Esophagus squamous epithelium (tissue), 5 donors: ENCODE data around the gene KCNMB1. TPM values are rescaled to one million over a fixed set of nuclear protein-coding genes. Genes with fewer than 3 reads are reported as not detected.
A peak's percentile ranks its signal among the peaks of the same experiment; 100 is the strongest.

Source experiments
- DNase-seq: peaks from one replicate; lab custom pipeline; 2025; lab: John Stamatoyannopoulos, UW
- H3K27ac ChIP-seq, 4 donors: fragments of 200-600 bp; sonication (generic); one replicate each; pipeline ENCODE4 v1.5.1; 2016 to 2019; ENCODE audit warnings: mild to moderate bottlenecking in 1 of 4
- H3K27me3 ChIP-seq, 4 donors: fragments of 200-600 bp; sonication (generic); 1 replicate in 3 of 4; 2 replicates in 1 of 4; pipeline versions ENCODE4 v1.5.1 to v1.6.0; 2017 to 2021; ENCODE audit warnings: antibody characterized with exemption in 1 of 4
- H3K36me3 ChIP-seq, 3 donors: fragments of 200-600 bp; sonication (generic); one replicate each; pipeline ENCODE4 v1.5.1; 2016 to 2019
- H3K4me1 ChIP-seq, 3 donors: fragments of 200-600 bp; sonication (generic); one replicate each; pipeline ENCODE4 v1.5.1; 2017 to 2019
- H3K4me3 ChIP-seq, 4 donors: fragments of 200-600 bp; sonication (generic); 1 replicate in 3 of 4; 2 replicates in 1 of 4; pipeline ENCODE4 v1.5.1; 2016 to 2019; ENCODE audit warnings: mild to moderate bottlenecking in 2 of 4, moderate library complexity in 1 of 4
- H3K9me3 ChIP-seq, 3 donors: fragments of 200-600 bp; sonication (generic); one replicate each; pipeline ENCODE4 v1.5.1; 2016 to 2019
- POLR2A ChIP-seq, 4 donors: fragments of 450-650 bp; IDR thresholded peaks; one replicate each; pipeline ENCODE4 v1.6.1; 2017; ENCODE audit warnings: antibody characterized with exemption in 4 of 4, mild to moderate bottlenecking in 4 of 4, moderate library complexity in 3 of 4
- WGBS, 2 donors: methylation state at CpG; one replicate each; pipeline ENCODE4 v1.1.5; 2018; 5-methylcytosine and 5-hydroxymethylcytosine counted together
- intact Hi-C: fragments of 100-400 bp; cut with DNase I; formaldehyde crosslinking; loops from one replicate; pipeline ENCODE4 v1.15.0; 2022
- total RNA-seq, 4 donors: library from RNA; depleted of rRNA; stranded (reverse); fragments of >200 nt; gene quantifications; one replicate each; pipeline ENCODE4 v1.1.0, GENCODE V29; 2016
- TF ChIP-seq, protein P1 (sequence below), 6 experiments: fragments of 450-650 bp in 4 of 6; fragments of 200-600 bp in 2 of 6; sonication (generic) in 2 of 6; IDR thresholded peaks; one replicate each; pipeline ENCODE4 v1.5.1; 2016 to 2019; ENCODE audit warnings: antibody characterized with exemption in 6 of 6, mild to moderate bottlenecking in 4 of 6, moderate library complexity in 4 of 6
- donor health status: DM: yes; HTN: yes; CAD: no.

Gene KCNMB1
- total RNA-seq, 4 donors from 2014 or later, result 0.38 to 9.3 (median 2.4) TPM

- TF ChIP-seq, protein P1, sequence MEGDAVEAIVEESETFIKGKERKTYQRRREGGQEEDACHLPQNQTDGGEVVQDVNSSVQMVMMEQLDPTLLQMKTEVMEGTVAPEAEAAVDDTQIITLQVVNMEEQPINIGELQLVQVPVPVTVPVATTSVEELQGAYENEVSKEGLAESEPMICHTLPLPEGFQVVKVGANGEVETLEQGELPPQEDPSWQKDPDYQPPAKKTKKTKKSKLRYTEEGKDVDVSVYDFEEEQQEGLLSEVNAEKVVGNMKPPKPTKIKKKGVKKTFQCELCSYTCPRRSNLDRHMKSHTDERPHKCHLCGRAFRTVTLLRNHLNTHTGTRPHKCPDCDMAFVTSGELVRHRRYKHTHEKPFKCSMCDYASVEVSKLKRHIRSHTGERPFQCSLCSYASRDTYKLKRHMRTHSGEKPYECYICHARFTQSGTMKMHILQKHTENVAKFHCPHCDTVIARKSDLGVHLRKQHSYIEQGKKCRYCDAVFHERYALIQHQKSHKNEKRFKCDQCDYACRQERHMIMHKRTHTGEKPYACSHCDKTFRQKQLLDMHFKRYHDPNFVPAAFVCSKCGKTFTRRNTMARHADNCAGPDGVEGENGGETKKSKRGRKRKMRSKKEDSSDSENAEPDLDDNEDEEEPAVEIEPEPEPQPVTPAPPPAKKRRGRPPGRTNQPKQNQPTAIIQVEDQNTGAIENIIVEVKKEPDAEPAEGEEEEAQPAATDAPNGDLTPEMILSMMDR (IDR thresholded peaks at IDR 0.05), result no peak
- TF ChIP-seq POLR2A (IDR thresholded peaks at IDR 0.05), result no peak
- Histone ChIP-seq H3K4me1 (peaks cover 0 to 12% (median 0%) of the 10 kb centered on the region in 3 donors), H3K27ac (no peak overlapping the region), H3K9me3 (no peaks in the 10 kb centered on the region), H3K27me3 (no peaks in the 10 kb centered on the region), H3K36me3 (no peaks in the 10 kb centered on the region), H3K4me3 (no peak overlapping the region)
- WGBS, 2 donors, result 66% methylated on average over 5 of the region's 5 CpGs
- DNase-seq, result no peak
- intact Hi-C loops, result no loop called here
Observed at GRCh38 chr5:170365831-170366230, 23.3 kb downstream of the KCNMB1 start.

GRCh38 chr5:170365011-170365410 lies 24.2 kb downstream of the KCNMB1 start:
- Histone ChIP-seq H3K27ac (no peak overlapping the region), H3K9me3 (no peaks in the 10 kb centered on the region), H3K27me3 (no peaks in the 10 kb centered on the region), H3K4me3 (no peak overlapping the region), H3K36me3 (no peaks in the 10 kb centered on the region), H3K4me1 (peaks cover 0 to 15% (median 0%) of the 10 kb centered on the region in 3 donors)
- WGBS, 2 donors, result 85 to 87% methylated on average over 6 to 8 of the region's 8 CpGs
- DNase-seq, result no peak
- intact Hi-C loops, result no loop called here
- no peak for TF ChIP-seq POLR2A (IDR thresholded peaks at IDR 0.05)
- TF ChIP-seq, protein P1 (IDR thresholded peaks at IDR 0.05), result no peak

DNA sequence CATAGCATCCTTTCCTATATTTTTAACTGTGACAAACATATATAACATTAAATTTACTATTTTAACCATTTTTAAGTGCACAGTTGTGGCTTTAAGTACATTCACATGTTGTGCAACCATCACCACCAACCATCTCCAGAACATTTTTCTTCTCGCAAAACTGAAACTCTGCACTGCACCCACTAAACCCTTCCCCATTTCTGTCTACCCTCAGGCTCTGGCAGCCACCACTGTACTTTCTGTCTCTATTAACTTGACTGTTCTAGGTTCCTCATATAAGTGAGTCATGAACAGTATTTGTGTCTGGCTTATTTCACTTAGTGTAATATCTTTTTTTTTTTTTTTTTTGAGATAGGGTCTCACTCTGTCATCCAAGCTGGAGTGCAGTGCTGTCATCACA lies 25.5 kb downstream of the KCNMB1 start:
- 63 to 71% methylated on average over 1 of the region's 1 CpG for WGBS, 2 donors
- Histone ChIP-seq H3K27me3 (no peaks in the 10 kb centered on the region), H3K9me3 (no peaks in the 10 kb centered on the region), H3K4me1 (peaks cover 0 to 15% (median 0%) of the 10 kb centered on the region in 3 donors), H3K27ac (peak overlapping the region in 1 of 4 donors; percentile 59), H3K4me3 (no peak overlapping the region), H3K36me3 (no peaks in the 10 kb centered on the region)
- no peak for DNase-seq
- intact Hi-C loops, result no loop called here
- TF ChIP-seq POLR2A (IDR thresholded peaks at IDR 0.05), result no peak
- TF ChIP-seq, protein P1 (IDR thresholded peaks at IDR 0.05), result no peak

GRCh38 chr5:170362656-170363055 lies 26.5 kb downstream of the KCNMB1 start:
- Histone ChIP-seq H3K4me1 (peaks cover 0 to 16% (median 0%) of the 10 kb centered on the region in 3 donors), H3K27me3 (no peaks in the 10 kb centered on the region), H3K9me3 (no peaks in the 10 kb centered on the region), H3K36me3 (no peaks in the 10 kb centered on the region), H3K27ac (peak overlapping the region in 2 of 4 donors; percentile 59 to 61), H3K4me3 (no peak overlapping the region)
- DNase-seq, result no peak
- WGBS, 2 donors, result 78 to 84% methylated on average over 3 to 4 of the region's 6 CpGs
- intact Hi-C loops, result no loop called here
- TF ChIP-seq, protein P1 (IDR thresholded peaks at IDR 0.05), result no peak

GRCh38 chr5:170362102-170362501 lies 27.1 kb downstream of the KCNMB1 start:
- no peaks in the 10 kb centered on the region for H3K27me3 ChIP-seq
- DNase-seq, result no peak
- H3K4me1 ChIP-seq, result peaks cover 0 to 20% (median 0%) of the 10 kb centered on the region in 3 donors
- no peaks in the 10 kb centered on the region for H3K36me3 ChIP-seq
- H3K9me3 ChIP-seq, result no peaks in the 10 kb centered on the region
- no peak for TF ChIP-seq POLR2A (IDR thresholded peaks at IDR 0.05)
- TF ChIP-seq, protein P1 (IDR thresholded peaks at IDR 0.05), result no peak
- no peak overlapping the region for H3K4me3 ChIP-seq
- H3K27ac ChIP-seq, result peak overlapping the region in 3 of 4 donors; percentile 34 to 61 (median 59)
- intact Hi-C loops, result no loop called here
- 61 to 82% methylated on average over 5 to 7 of the region's 7 CpGs for WGBS, 2 donors
